ENCODE data around the gene CYP2J2.
A peak's percentile ranks its signal among the peaks of the same experiment; 100 is the strongest.
"Not testable (repeated sequence)": the region's sequence is repeated elsewhere in the genome, so short reads cannot be mapped to it uniquely, and the experiment has no call there.

The CYP2J2 gene, protein sequence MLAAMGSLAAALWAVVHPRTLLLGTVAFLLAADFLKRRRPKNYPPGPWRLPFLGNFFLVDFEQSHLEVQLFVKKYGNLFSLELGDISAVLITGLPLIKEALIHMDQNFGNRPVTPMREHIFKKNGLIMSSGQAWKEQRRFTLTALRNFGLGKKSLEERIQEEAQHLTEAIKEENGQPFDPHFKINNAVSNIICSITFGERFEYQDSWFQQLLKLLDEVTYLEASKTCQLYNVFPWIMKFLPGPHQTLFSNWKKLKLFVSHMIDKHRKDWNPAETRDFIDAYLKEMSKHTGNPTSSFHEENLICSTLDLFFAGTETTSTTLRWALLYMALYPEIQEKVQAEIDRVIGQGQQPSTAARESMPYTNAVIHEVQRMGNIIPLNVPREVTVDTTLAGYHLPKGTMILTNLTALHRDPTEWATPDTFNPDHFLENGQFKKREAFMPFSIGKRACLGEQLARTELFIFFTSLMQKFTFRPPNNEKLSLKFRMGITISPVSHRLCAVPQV

DNA sequence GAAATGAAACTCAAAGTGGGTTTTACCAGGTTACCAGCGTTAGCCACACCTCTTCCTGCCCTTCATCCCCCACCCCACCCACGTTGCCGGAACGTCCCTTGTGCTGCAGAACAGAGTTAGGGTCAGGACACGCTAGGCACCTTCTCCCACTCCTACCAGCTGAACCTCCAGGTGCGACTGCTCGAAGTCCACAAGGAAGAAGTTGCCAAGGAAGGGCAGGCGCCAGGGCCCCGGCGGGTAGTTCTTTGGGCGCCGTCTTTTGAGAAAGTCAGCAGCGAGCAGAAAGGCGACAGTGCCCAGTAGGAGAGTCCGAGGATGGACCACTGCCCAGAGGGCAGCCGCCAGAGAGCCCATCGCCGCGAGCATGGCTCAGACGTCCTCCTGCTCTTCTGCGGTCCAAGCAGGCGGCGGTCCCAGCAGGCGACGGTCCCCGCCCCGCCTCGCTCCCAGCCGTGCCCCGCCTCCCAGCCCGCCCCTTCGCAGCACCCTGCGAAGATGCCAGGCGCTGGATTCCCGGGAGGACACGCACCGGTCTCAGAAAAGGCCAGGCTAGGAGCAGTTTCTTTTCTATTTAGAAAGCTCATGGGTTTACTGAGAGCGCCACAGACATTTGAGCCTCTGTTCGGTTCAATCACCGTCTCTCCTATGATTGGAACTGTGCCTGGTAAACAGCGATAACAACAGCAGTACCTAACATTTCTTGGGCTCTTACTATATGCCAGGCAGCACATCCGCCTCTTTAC lies at the start of gene CYP2J2:
TSS of gene CYP2J2 (minus strand) at position 393 of the 743 bp plus-strand sequence. CDS start at position 366, 27 bp downstream.
- DNase-seq = peak in 54 of 56 donors; percentile 13 to 86 (median 64)

DNA sequence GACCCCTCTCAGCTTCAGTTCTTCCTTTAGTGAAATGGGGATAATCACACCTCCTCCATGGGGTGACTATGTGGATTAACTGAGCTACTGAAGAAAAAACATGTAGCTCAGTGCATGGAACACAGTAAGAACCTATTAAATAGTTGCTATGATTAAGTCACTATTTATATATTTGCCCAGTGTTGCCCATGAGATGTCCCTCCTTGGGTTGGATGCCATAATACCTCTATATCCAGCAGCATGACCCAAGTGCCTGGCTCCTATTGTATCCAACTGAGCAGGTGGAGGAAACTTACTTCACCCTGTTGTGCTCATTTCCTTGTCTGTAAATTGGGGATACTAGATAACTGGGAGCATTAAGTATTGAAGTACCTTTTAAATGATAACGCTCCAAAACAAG lies 47.1 kb upstream of the CYP2J2 start:
- no peak for DNase-seq

DNA sequence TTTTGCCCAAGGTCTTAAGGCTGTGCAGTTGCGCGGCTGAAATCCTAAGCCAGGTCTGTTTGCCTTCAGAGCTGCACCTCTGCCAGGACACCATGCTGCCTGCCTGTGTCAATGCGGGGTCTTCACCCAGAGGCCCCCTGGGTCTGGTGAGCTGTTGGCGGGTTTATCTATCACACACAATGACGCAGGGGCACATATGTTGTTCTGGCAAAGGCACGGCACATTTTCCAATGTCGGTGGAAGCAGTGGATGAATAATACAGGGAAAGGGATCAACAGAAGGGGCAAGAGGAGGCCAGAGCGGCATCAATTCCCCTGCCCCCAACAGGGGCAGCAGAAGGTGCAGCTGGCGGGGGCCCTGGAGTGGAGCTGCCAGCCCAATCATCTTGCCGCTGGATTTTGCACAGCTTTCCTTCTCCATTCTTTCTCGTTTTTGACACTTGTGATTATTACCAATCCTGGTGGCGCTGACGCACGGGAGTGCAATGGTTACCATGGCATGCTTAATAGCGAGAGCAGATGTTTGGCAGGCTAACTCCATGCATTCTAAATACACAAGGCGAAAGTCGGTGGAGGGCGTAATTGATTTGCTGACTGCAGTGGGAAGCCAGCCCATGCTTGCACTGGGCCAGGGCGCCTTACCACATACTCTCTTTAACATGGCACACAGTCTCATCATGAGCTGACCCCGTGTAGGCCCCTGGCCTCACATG lies 45.8 kb upstream of the CYP2J2 start:
- DNase-seq = peak in 24 of 56 donors; percentile 3 to 54 (median 18)

DNA sequence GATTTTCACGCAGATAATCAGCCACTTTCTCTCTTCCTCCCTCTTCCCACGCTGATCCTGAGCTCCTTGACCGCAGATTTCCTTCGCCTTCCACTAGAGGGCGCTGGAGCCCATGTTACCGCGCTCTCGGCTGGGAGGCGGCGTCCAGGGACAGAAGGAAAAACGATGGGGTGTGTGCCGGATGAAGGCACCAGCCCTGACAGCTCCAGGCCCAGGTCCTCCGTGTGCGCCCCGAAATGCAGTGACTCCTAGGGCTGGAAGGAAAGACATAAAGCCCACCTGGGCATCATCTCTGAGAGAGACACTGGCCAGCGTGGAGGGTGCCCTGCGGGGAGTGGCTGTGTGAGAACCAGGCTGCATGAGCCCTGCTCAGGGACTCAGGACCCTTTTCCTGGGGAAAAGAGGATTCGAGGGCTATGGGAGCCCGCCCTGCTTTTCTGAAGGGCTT lies 44.9 kb upstream of the CYP2J2 start:
- DNase-seq = peak in 50 of 56 donors; percentile 6 to 82 (median 54)

DNA sequence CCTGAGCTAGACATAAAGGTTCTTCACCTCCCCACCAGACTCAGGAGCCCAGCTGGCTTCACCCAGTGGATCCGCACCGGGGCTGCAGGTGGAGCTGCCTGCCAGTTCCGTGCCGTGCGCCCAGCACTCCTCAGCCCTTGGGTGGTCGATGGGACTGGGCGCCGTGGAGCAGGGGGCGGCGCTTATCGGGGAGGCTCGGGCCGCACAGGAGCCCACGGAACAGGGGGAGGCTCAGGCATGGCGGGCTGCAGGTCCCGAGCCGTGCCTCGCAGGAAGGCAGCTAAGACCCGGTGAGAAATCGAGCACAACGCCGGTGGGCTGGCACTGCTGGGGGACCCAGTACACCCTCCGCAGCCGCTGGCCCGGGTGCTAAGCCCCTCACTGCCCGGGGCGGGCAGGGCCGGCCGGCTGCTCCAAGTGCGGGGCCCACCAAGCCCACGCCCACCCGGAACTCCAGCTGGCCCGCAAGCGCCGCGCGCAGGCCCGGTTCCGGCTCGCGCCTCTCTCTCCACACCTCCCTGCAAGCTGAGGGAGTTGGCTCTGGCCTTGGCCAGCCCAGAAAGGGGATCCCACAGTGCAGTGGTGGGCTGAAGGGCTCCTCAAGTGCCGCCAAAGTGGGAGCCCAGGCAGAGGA lies 43.1 kb upstream of the CYP2J2 start:
- DNase-seq = not testable (repeated sequence)

DNA sequence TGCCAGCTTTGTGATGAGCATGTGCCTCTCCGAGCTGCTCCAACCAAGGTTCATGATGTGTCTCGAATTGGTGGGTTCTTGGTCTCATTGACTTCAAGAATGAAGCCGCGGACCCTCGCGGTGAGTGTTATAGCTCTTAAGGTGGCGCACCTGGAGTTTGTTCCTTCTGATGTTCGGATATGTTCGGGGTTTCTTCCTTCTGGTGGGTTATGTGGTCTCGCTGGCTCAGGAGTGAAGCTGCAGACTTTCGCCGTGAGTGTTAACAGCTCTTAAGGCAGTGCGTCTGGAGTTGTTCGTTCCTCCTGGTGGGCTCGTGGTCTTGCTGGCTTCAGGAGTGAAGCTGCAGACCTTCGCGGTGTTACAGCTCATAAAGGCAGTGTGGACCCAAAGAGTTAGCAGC lies 42.2 kb upstream of the CYP2J2 start:
- DNase-seq = not testable (repeated sequence)

DNA sequence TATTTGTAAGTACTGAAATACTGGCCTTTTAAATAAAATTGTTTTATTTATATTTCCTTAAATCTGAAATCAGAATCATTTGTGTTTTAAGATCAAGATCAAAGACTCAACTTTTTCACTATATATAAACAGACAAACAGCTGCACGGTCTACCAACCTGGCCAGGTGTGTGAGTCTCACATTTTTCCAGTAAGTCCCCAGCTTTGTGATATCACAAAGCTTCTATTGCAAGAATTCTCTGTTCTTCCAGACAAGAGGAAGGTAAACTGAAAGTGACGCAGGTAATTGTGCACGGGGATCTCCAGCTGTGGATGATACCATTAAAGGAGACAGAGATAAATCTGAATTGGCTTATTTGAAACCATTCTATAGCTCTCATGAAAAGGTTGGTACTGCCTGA lies 41.2 kb upstream of the CYP2J2 start:
- no peak for DNase-seq

DNA sequence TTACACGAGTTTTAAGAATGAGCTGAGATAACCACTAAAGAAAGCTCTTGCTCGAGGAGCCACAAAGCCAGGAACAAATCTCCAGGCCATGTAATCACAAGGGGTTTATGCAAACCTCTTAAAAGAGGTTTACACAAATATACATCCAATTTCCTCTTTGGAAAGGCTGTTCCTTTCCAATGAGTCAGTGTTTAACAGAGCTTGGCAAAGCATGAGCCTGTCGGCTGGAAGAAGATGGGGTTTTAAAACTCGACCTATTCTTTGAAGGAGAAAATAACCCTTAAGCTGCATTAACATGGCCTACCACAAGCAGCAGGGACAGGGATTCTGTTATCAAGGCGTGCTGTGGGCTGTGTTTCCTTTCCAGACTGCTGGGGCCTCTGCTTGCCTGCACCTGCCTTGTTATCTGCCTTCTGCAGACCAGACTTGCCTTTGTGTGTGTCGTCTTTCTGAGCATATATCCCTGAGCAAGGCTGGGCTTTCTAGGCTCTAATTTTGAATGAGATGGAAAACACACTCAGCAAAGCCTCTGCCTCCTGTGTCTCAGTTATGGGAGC lies 40.6 kb upstream of the CYP2J2 start:
- peak in 5 of 56 donors; percentile 3 to 27 (median 4) for DNase-seq

DNA sequence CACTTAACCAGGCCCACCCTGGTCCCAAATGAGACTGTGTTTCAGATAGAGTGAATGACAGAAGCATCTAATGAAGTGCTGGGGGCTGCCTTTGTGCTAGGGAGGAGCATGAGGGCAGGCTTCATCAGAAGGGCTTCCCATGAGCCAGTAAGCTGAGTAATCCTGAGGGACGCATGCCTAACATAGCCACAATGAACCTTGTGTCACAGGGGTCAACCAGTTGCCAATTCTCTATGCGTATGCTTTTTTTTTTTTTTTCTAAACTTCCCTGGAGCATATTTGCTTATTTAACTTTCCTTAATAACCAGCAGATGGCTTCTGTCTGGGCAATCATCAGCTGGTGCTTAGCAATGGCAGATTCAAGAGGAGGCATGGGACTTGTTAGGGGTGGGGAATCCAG lies 25.5 kb upstream of the CYP2J2 start:
- no peak for DNase-seq

DNA sequence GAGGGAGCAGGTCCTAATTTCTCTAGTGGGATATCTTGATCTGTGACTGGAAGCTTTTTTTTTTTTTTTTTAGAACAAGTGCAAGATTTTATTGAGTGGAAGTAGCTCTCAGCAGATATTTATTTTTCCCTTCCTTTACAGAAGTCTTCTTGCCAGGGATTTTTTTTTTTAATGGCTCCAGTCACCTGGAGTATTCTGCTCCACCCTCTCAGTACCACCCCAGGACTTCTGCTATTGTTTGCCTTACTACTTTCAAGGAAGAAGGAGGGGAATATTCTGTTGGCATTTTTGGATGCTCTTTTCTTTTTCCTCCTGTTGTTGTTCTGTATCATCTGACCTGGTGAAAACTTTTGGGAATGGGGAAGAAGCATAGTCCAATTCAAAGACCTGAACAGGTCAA lies 23.1 kb upstream of the CYP2J2 start:
- DNase-seq = no peak

DNA sequence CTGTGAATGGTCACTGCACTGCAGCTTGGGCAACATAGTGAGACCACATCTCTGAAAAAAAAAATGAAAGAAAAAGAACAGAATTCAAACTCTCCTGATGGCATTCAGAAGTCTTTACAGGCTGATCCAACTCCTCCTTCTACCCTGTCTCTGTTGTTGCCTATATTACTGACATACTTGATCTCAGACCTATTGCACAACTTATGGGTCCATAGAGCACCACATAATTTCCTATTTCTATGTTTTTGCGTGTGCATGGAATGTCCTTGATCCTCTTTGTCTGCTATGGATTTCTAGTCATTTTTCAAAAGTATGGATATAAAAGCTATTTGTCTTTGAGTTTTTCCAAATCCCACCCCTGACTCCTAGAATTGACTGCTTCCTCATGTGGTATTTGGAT lies 22.4 kb upstream of the CYP2J2 start:
- no peak for DNase-seq

DNA sequence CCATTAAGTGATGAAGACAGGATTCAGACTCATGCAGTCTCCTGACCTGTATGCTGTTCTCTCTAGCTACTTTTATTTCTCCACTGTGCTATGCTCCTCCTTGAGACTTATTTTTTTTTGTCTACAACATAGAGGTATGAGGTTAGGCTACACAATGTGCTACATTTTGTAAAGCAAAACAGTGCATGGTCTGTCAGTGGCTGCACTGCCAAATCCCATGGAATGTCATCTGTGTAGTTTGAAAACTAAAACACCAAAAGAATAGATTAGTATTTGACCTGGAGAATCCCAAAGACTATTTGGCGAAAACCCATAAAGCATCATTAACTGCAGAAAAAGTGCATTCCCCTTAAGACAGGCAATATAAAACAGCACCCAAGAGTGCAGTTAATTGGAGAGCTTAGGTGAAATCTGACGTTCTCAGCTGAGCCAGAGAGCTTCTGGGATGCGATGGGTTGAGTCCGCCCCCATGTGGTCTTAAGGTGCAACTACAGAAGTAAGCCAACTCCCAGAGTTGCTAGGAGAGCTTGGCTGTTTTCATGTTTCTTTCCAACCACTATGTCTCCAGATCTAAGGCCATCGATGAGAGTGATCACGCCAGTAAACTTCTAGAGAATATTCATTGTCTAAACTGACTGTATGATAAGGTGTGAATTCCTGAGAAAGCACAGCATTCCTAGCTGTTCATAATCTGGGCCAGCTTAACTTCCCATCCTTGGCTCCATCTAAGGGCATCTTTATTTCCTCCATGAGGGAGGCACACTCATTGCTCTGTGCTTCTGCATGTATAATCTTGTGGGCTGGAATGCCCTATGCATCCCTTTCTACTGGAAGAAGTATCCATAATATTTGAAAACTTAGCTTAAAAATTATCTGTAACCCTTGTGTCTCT lies 20.7 kb upstream of the CYP2J2 start:
- peak in 42 of 56 donors; percentile 3 to 77 (median 34) for DNase-seq

DNA sequence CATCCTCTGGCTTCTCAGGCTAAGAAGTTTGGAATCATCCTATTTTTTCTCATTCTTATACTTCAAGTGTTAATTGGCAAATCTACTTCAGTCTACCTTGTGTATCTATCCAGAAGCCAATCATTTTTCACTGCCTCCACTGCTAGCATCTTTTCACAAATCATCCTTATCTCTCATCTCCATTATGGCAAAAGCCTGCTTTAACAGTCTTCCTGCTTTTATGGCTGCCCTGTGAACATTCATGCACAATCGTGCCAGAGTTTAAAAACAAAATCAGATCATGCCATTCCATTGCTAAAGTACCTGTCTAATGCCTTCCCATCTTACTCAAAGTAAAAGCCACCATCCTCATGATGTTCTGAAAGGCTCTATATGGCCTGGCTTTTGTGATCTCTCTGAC lies 19.2 kb upstream of the CYP2J2 start:
- no peak for DNase-seq

DNA sequence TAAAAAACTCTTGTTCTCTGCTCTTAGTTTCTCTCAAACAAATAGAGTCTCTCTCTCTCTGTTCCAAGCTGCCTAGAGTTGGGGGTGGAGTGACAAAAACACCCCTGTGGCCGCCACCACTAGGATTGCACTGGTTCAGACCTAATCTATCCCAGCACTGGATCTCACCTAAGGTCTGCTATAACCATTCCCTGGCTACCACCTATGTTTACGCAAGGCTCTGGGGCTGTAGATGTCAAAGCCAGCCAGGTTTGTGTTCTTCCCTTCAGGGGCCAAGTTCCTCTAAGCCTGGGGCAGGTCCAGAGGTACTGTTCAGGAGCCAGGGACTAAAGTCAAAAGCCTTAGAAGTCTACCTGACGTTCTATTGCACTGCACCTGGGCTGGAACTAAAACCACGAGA lies 12.8 kb upstream of the CYP2J2 start:
- no peak for DNase-seq

DNA sequence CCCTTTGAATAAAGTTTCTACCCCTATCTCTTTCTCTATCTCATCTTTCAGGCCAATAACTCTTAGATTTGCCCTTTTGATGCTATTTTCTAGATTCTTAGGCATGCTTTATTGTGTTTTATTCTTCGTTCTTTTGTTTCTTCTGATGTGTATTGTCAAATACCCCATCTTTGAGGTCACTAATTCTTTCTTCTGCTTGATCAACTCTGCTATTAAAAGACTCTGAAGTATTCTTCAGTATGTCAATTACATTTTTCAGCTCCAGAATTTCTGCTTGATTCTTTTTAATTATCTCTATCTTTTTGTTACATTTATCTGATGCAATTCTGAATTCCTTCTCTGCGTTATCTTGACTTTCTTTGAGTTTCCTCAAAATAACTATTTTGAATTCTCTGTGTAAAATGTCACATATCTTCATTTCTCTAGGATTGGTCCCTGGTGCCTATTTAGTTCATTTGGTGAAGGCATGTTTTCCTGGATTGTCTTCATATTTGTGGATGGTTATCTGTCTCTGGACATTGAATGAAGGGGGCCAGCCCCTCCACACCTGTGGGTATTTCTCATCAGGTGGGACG lies 11.2 kb upstream of the CYP2J2 start:
- no peak for DNase-seq

DNA sequence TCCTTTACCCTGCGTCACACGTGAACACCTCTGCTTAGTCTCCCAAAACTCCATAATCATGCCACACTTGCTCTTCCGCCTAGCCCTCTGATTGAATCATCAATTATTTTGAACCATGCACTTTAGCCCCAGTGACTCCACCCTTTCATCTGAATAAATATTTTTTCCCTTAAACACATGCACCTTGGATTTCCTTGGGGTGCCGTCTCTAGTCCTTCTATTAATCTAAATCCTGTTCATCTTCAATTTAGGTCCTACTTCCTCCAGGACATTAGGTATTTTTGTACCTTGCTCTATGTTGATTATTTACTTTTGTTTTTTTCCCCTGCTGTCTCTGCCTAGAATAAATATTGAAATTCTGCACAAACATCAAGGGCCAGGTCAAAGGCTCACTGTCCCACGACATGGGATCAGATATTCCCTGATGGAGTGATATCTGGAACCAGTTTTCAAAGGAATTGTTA lies 9.8 kb upstream of the CYP2J2 start:
- DNase-seq = no peak

DNA sequence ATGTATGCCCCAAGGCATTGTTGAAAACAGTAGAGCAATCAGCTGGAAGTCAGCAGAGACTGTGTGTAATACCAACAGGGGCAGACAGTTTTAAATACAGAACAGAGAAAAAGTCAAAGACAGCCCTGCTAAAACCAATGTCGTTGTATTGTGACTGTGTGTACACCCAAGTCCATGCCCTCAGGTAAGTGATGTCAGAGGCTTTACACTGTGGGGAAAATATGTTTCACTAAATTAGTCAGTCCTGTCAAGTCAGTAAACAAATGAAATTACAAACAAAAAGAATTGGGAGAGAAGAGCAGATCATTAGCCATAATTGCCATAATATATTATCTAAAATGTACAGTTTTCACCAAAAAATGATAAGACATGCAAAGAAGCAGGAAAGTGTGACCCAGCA lies 2.4 kb upstream of the CYP2J2 start:
- DNase-seq = no peak

DNA sequence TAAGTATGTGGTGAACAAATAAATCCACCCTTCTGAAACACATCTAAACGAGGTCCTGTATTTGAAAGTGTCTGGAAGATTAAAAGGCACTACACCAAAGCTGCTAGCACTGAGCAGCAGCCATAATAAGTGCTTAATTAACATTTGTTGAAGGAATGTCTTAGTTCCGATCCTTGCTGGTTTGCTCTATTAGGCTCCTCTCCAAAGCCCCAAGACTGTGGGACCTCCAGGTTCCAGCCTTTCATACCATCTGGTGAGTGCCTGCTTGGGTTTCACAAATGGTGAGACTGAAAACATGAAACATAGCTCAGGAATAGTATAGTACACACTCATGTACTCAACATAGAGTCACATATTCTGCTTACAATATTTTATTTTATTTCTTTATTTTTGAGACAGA lies 640 bp upstream of the CYP2J2 start:
- peak in 1 of 56 donors; percentile 7 for DNase-seq

DNA sequence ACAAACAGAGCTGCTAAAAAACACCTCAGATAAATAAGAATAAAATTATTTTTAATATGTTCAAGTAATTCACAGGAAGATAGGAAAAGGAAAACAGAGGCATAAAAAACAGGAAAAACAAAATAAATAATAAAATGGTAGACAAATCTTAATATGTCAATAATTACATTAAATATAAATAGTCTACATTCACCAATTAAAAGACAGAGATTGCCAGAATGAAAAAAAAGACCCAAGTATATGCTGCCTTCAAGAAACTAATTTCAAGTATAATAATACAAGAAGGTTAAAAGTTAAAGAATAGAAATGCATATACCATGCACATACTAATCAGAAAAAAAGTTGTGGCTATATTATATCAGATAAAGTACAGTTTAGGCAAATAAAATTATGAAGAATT lies 1.9 kb downstream of the CYP2J2 start:
- no peak for DNase-seq
